ENCODE measurements around the gene OR8B8. TPM values are rescaled to one million over a fixed set of nuclear protein-coding genes. Genes with fewer than 3 reads are reported as not detected.

OR8B8 gene
- total RNA-seq, 1 donor from 2014 or later: not detected

Other genes starting within 250 kb of the OR8B8 start
- not detected for gene OR8G1, start 204.6 kb downstream of the OR8B8 start, total RNA-seq
- not detected for gene OR8G5, start 189.3 kb downstream of the OR8B8 start, total RNA-seq
- not detected for gene OR8D1, start 131.7 kb downstream of the OR8B8 start, total RNA-seq
- gene OR8D2, start 125.5 kb downstream of the OR8B8 start, total RNA-seq: not detected
- gene OR8B2, start 61.2 kb downstream of the OR8B8 start, total RNA-seq: not detected
- gene OR8B3, start 46.7 kb downstream of the OR8B8 start, total RNA-seq: not detected
- not detected for gene OR8B4, start 20.8 kb downstream of the OR8B8 start, total RNA-seq
- not detected for gene OR8B12, start 98.0 kb upstream of the OR8B8 start, total RNA-seq
- not detected for gene OR8A1, start 124.3 kb upstream of the OR8B8 start, total RNA-seq
- gene PANX3, start 165.7 kb upstream of the OR8B8 start, total RNA-seq: not detected
- gene TBRG1, start 177.2 kb upstream of the OR8B8 start, total RNA-seq: 38.8 TPM
- 12.3 TPM for gene SIAE, start 228.0 kb upstream of the OR8B8 start, total RNA-seq
- gene SPA17, start 228.2 kb upstream of the OR8B8 start, total RNA-seq: 2.5 TPM

Measured in sciatic nerve (tissue), 1 donor.